Subcutaneous adipose tissue (tissue), 4 donors: ENCODE measurements around the gene XAGE5. TPM values are rescaled to one million over a fixed set of nuclear protein-coding genes. Genes with fewer than 3 reads are reported as not detected.

Source experiments
- CTCF ChIP-seq: fragments of 450-650 bp; IDR thresholded peaks from one replicate; pipeline ENCODE4 v1.5.1; 2016; ENCODE audit warnings: low read depth, mild to moderate bottlenecking, control low read depth, antibody characterized with exemption, moderate library complexity
- small RNA-seq: library from RNA; depleted of rRNA; stranded (forward); fragments of <200 nt; gene quantifications from one replicate; pipeline ENCODE3, GENCODE V24; 2016
- total RNA-seq, 4 donors: library from RNA; depleted of rRNA; stranded (reverse); fragments of >200 nt; gene quantifications; one replicate each; pipeline ENCODE4 v1.1.0, GENCODE V29; 2016

XAGE5 gene
- total RNA-seq, 4 donors from 2014 or later: not detected

GRCh38 chrX:52852110-52852860 lies 41.2 kb downstream of the XAGE5 start:
- no peak for TF ChIP-seq CTCF

GRCh38 chrX:52865343-52865998 lies 54.4 kb downstream of the XAGE5 start:
- no peak for TF ChIP-seq CTCF

Small RNAs within 50 kb of the gene (small RNA-seq; reads per million reads assigned to genes)
- not detected for gene AC244505.6
- gene AC244505.7: not detected

Other genes with a start within 250 kb of the XAGE5 start
- not detected for gene SSX7, start 156.4 kb upstream of the XAGE5 start, total RNA-seq
- gene SSX2, start 104.1 kb upstream of the XAGE5 start, total RNA-seq: not detected
- not detected for gene SSX2B, start 60.0 kb upstream of the XAGE5 start, total RNA-seq
- not detected for gene SPANXN5, start 13.9 kb upstream of the XAGE5 start, total RNA-seq
- gene XAGE3, start 56.8 kb downstream of the XAGE5 start, total RNA-seq: not detected
- gene FAM156B, start 86.0 kb downstream of the XAGE5 start, total RNA-seq: 10 to 100 TPM; 21.6 to 55.9 (median 37.1) TPM
- gene FAM156A, start 147.2 kb downstream of the XAGE5 start, total RNA-seq: 10 to 100 TPM in 3 of 4 donors, 1 to 10 TPM in 1; 9.9 to 44.3 (median 18.0) TPM
- gene GPR173, start 237.5 kb downstream of the XAGE5 start, total RNA-seq: 1 to 10 TPM in 1 of 4 donors, under 1 TPM in 3; 0.33 to 1.1 (median 0.73) TPM